Endothelial cell of umbilical vein (primary cell): ENCODE measurements around the gene PDE7B. TPM values are rescaled to one million over a fixed set of nuclear protein-coding genes. Genes with fewer than 3 reads are reported as not detected.

Source experiments
- BruUV-seq: library from RNA; stranded (reverse); fragments of 400-500 nt; replicated peaks from 2 replicates; lab custom pipeline; 2021; lab: Mats Ljungman, UMichigan
- CTCF ChIA-PET: fragments of 300-600, 350-600 bp; sonication (Branson Sonifier 250); formaldehyde crosslinking; loops from one replicate; lab custom pipeline; 2021; ENCODE audit warnings: antibody characterized with exemption, inconsistent platforms; lab: Charles Lee
- POLR2A ChIA-PET: fragments of 300-600, 350-600 bp; sonication (Branson Sonifier 250); formaldehyde crosslinking; loops from one replicate; lab custom pipeline; 2021; ENCODE audit warnings: antibody characterized with exemption, inconsistent platforms; lab: Charles Lee
- DNase-seq: peaks from one replicate; pipeline ENCODE4 v3.0.0-alpha.2; 2011; ENCODE audit warnings: low read depth, low spot score
- FAIRE-seq: peaks from 2 replicates; lab custom pipeline; 2011; peaks lifted over from hg19 to GRCh38; lab: Jason Lieb, UNC
- H2AFZ ChIP-seq: 2 replicates; pipeline ENCODE4 v1.6.0; 2012; ENCODE audit warnings: low read depth, low read length, control low read depth, inconsistent platforms
- H3K27ac ChIP-seq: 2 replicates; pipeline ENCODE4 v1.5.1; 2011; ENCODE audit warnings: low read depth, mild to moderate bottlenecking, control low read depth, low read length, moderate library complexity; ENCODE audit not compliant: insufficient read depth
- H3K27me3 ChIP-seq, 2 experiments: 2 replicates each; pipeline versions ENCODE4 v1.6.0 to v1.6.1; 2011; ENCODE audit warnings: low read length in 2 of 2, mixed read lengths in 1 of 2; ENCODE audit not compliant: control insufficient read depth in 2 of 2, insufficient read depth in 2 of 2
- H3K36me3 ChIP-seq, 2 experiments: 2 replicates in 1 of 2; 3 replicates in 1 of 2; pipeline ENCODE4 v1.5.1; 2011; ENCODE audit warnings: low read length in 2 of 2, mild to moderate bottlenecking in 1 of 2, moderate library complexity in 1 of 2; ENCODE audit not compliant: control insufficient read depth in 2 of 2, insufficient read depth in 2 of 2; ENCODE audit errors: extremely low read depth in 1 of 2
- H3K4me1 ChIP-seq: 3 replicates; pipeline ENCODE4 v1.5.1; 2011; ENCODE audit warnings: mild to moderate bottlenecking, low read length; ENCODE audit not compliant: control insufficient read depth, insufficient read depth; ENCODE audit errors: extremely low read depth
- H3K4me2 ChIP-seq: 2 replicates; pipeline ENCODE4 v1.6.1; 2011; ENCODE audit warnings: low read length, control low read depth, mixed read lengths; ENCODE audit not compliant: insufficient read depth
- H3K4me3 ChIP-seq, 3 experiments: fragments of 200-600 bp in 1 of 3; sonication (generic), shearing (Covaris generic) in 1 of 3; replicated peaks in 1 of 3; 2 replicates each; pipeline ENCODE4 v1.5.1; 2011 to 2016; ENCODE audit warnings: control low read depth in 3 of 3, low read length in 3 of 3, mild to moderate bottlenecking in 2 of 3, inconsistent platforms in 1 of 3, low read depth in 1 of 3, moderate library complexity in 1 of 3; ENCODE audit not compliant: insufficient read depth in 1 of 3
- H3K79me2 ChIP-seq: 2 replicates; pipeline ENCODE4 v1.6.0; 2012; ENCODE audit warnings: low read length, inconsistent platforms; ENCODE audit not compliant: control insufficient read depth, insufficient read depth
- H3K9ac ChIP-seq: replicated peaks from 2 replicates; pipeline ENCODE3; 2011; ENCODE audit warnings: low read length, control low read depth; ENCODE audit not compliant: insufficient read depth; ENCODE audit errors: extremely low read depth
- H3K9me1 ChIP-seq: replicated peaks from 3 replicates; pipeline ENCODE4 v1.6.0; 2011; ENCODE audit warnings: mild to moderate bottlenecking, low read length; ENCODE audit not compliant: control insufficient read depth, insufficient read depth; ENCODE audit errors: extremely low read depth
- H3K9me3 ChIP-seq: replicated peaks from 2 replicates; pipeline ENCODE4 v1.5.1; 2012; ENCODE audit warnings: low read length, inconsistent platforms; ENCODE audit not compliant: control insufficient read depth, insufficient read depth
- H4K20me1 ChIP-seq: replicated peaks from 2 replicates; pipeline ENCODE3; 2011; ENCODE audit warnings: mild to moderate bottlenecking, low read length; ENCODE audit not compliant: control insufficient read depth, insufficient read depth; ENCODE audit errors: extremely low read depth
- EZH2 ChIP-seq: IDR thresholded peaks from 2 replicates; pipeline ENCODE4 v1.6.1; 2012; ENCODE audit warnings: borderline replicate concordance, low read depth, mild to moderate bottlenecking, moderate library complexity, low read length, inconsistent platforms; ENCODE audit not compliant: severe bottlenecking
- FOS ChIP-seq: IDR thresholded peaks from 2 replicates; pipeline ENCODE4 v1.6.1; 2011; ENCODE audit warnings: mild to moderate bottlenecking, low read length, moderate library complexity, borderline replicate concordance; ENCODE audit not compliant: insufficient read depth
- GATA2 ChIP-seq: IDR thresholded peaks from 2 replicates; pipeline ENCODE4 v1.7.0; 2011; ENCODE audit warnings: low read depth, mild to moderate bottlenecking, moderate library complexity, mixed read lengths, low read length; ENCODE audit not compliant: insufficient read length, insufficient read depth
- JUN ChIP-seq: IDR thresholded peaks from 2 replicates; pipeline ENCODE4 v1.6.1; 2011; ENCODE audit warnings: borderline replicate concordance, low read depth; ENCODE audit not compliant: insufficient read length, insufficient read depth
- MYC ChIP-seq: IDR thresholded peaks from one replicate; pipeline ENCODE4 v1.6.1; 2011; ENCODE audit warnings: mild to moderate bottlenecking, low read depth, low read length
- POLR2A ChIP-seq: IDR thresholded peaks from 2 replicates; pipeline ENCODE4 v1.6.1; 2012; ENCODE audit warnings: low read depth, mild to moderate bottlenecking, control low read depth, low read length
- POLR2AphosphoS5 ChIP-seq: IDR thresholded peaks from 2 replicates; pipeline ENCODE4 v1.6.1; 2012; ENCODE audit warnings: low read depth, mild to moderate bottlenecking, control low read depth, low read length, moderate library complexity; ENCODE audit not compliant: insufficient read depth
- dilution Hi-C: fragments of 300-500 bp; cut with MboI; formaldehyde crosslinking; loops from one replicate; pipeline ENCODE4 v1.15.0; 2019; ENCODE audit warnings: low sequenced_read_pairs; ENCODE audit not compliant: extremely low pct_ligation_motif_present
- intact Hi-C: fragments of 100-400 bp; cut with micrococcal nuclease; formaldehyde crosslinking; loops from one replicate; pipeline ENCODE4 v1.10.0; 2022
- polyA plus RNA-seq, 4 experiments: library from polyadenylated mRNA; depleted of rRNA in 3 of 4; stranded (reverse) in 3 of 4; unstranded in 1 of 4; fragments of >200 nt; gene quantifications; 2 replicates each; pipeline versions ENCODE4 v1.2.1 to v1.2.3, GENCODE V29; 2011 to 2012; ENCODE audit warnings: missing spikeins in 1 of 4
- total RNA-seq: library from RNA; stranded (reverse); gene quantifications from 2 replicates; pipeline ENCODE4 v1.2.3, GENCODE V29; 2021
- TF ChIP-seq, protein P1 (sequence below), 2 donors: IDR thresholded peaks; 1 replicate in 1 of 2; 2 replicates in 1 of 2; pipeline ENCODE4 v1.5.1; 2011; ENCODE audit warnings: low read length in 2 of 2, mild to moderate bottlenecking in 2 of 2, moderate library complexity in 2 of 2, control low read depth in 1 of 2, inconsistent platforms in 1 of 2, low read depth in 1 of 2; ENCODE audit not compliant: insufficient read depth in 1 of 2; ENCODE audit errors: extremely low read depth in 1 of 2
- TF ChIP-seq, protein P2 (sequence below): IDR thresholded peaks from 2 replicates; pipeline ENCODE4 v1.6.1; 2011; ENCODE audit not compliant: insufficient read depth, insufficient read length

Gene PDE7B
- total and polyA plus RNA-seq, 2 donors (not counting 3 experiments of a cell fraction or from before 2014, with no cell fraction given): 20.6 to 25.1 TPM

DNA sequence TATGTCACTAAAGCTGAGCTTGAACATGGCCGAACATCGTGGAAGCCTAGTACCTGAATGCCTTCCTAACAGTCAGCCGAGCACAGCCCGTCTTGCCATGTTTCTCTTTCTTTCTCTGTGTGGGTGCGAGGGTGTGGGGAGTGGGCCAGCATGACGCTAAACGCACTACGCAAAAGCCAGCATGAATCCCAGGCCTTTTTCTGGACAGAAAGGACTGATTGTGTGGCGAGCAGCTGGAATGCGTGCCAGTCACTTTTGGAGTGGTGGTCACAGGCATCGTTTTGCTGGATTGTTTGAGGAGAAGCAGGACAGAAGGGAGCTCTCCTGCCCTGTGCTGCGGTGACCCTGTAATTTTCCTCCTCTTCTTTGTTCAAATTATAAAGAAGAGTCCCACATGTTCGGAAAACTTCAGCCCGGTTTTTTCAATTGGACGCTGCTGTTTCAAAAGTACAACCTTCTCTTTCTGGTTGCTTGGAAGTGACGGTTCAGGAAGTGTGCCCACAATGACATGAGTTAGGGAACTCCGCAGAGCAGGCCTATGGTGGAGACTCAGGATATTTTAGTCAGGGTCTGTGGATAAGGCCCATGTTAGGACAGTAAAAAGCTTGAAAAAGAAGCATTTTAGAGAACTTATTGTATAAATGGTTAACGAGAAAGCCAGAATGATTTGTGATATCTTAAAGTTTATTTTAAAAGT lies 54.3 kb downstream of the PDE7B start:
- Histone ChIP-seq H3K9me1 (no peaks in the 10 kb centered on the region), H3K79me2 (no peaks in the 10 kb centered on the region), H3K9ac (no peak overlapping the region), H3K27ac (no peak overlapping the region), H3K4me1 (no peaks in the 10 kb centered on the region), H3K4me3 (no peak overlapping the region), H2AFZ (no peak overlapping the region), H4K20me1 (no peaks in the 10 kb centered on the region), H3K9me3 (no peaks in the 10 kb centered on the region), H3K36me3 (no peaks in the 10 kb centered on the region), H3K4me2 (no peak overlapping the region), H3K27me3 (no peaks in the 10 kb centered on the region)
- TF ChIP-seq GATA2 (no peak), POLR2A (no peak), FOS (no peak), JUN (no peak), EZH2 (no peak), POLR2AphosphoS5 (no peak), MYC (no peak)
- TF ChIP-seq, protein P1, sequence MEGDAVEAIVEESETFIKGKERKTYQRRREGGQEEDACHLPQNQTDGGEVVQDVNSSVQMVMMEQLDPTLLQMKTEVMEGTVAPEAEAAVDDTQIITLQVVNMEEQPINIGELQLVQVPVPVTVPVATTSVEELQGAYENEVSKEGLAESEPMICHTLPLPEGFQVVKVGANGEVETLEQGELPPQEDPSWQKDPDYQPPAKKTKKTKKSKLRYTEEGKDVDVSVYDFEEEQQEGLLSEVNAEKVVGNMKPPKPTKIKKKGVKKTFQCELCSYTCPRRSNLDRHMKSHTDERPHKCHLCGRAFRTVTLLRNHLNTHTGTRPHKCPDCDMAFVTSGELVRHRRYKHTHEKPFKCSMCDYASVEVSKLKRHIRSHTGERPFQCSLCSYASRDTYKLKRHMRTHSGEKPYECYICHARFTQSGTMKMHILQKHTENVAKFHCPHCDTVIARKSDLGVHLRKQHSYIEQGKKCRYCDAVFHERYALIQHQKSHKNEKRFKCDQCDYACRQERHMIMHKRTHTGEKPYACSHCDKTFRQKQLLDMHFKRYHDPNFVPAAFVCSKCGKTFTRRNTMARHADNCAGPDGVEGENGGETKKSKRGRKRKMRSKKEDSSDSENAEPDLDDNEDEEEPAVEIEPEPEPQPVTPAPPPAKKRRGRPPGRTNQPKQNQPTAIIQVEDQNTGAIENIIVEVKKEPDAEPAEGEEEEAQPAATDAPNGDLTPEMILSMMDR (IDR thresholded peaks at IDR 0.05; ENCODE audit: extremely low read depth in 1 of 2, insufficient read depth in 1 of 2, low read depth in 1 of 2, low read length in 2 of 2): no peak
- TF ChIP-seq, protein P2, sequence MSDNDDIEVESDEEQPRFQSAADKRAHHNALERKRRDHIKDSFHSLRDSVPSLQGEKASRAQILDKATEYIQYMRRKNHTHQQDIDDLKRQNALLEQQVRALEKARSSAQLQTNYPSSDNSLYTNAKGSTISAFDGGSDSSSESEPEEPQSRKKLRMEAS: no peak
- ChIA-PET CTCF (interaction anchor here (1.2 to 1.7 kb wide), 3 partner anchors 33 to 370 kb away, joined by 3 to 5 read pairs (median 4); no protein-coding TSS in a partner anchor), POLR2A (no interaction called here)
- BruUV-seq: no TSS peak
- intact Hi-C loops: loop anchor here (10.0 kb wide), 1 partner anchor 451 kb away; no protein-coding TSS in a partner anchor
- FAIRE-seq: no peak
- DNase-seq: no peak
- dilution Hi-C loops: no loop called here
